Esophagus muscularis mucosa (tissue), 4 donors: Measurements from ENCODE around the gene DLG5. TPM values are rescaled to one million over a fixed set of nuclear protein-coding genes. Genes with fewer than 3 reads are reported as not detected.

Experiments
- DNase-seq: peaks from one replicate; pipeline ENCODE4 v3.0.0-alpha.2; 2017; ENCODE audit errors: extremely low spot score
- H3K27ac ChIP-seq, 4 donors: fragments of 200-600 bp; sonication (generic); replicated peaks in 1 of 4; 1 replicate in 3 of 4; 2 replicates in 1 of 4; pipeline ENCODE4 v1.5.1; 2016 to 2019; ENCODE audit warnings: mild to moderate bottlenecking in 1 of 4
- H3K27me3 ChIP-seq, 4 donors: fragments of 200-600 bp; sonication (generic); one replicate each; pipeline versions ENCODE4 v1.5.1 to v1.6.0; 2016 to 2019
- H3K36me3 ChIP-seq, 4 donors: fragments of 200-600 bp; sonication (generic); one replicate each; pipeline ENCODE4 v1.5.1; 2016 to 2019
- H3K4me1 ChIP-seq, 4 donors: fragments of 200-600 bp; sonication (generic); one replicate each; pipeline ENCODE4 v1.5.1; 2016 to 2019
- H3K4me3 ChIP-seq, 4 donors: fragments of 200-600 bp; sonication (generic); 1 replicate in 2 of 4; 2 replicates in 2 of 4; pipeline ENCODE4 v1.5.1; 2016 to 2019; ENCODE audit warnings: mild to moderate bottlenecking in 4 of 4, moderate library complexity in 1 of 4
- H3K9me3 ChIP-seq, 4 donors: fragments of 200-600 bp; sonication (generic); 1 replicate in 3 of 4; 2 replicates in 1 of 4; pipeline ENCODE4 v1.5.1; 2016 to 2019
- CTCF ChIP-seq, 3 experiments: fragments of 200-600 bp in 2 of 3; fragments of 450-650 bp in 1 of 3; sonication (generic) in 2 of 3; IDR thresholded peaks; one replicate each; pipeline ENCODE4 v1.5.1; 2017 to 2019; ENCODE audit warnings: antibody characterized with exemption in 3 of 3, mild to moderate bottlenecking in 2 of 3, moderate library complexity in 1 of 3
- EP300 ChIP-seq: sonication (generic); formaldehyde crosslinking; IDR thresholded peaks from one replicate; pipeline ENCODE4 v1.6.1; 2017; ENCODE audit warnings: antibody characterized with exemption
- POLR2A ChIP-seq: fragments of 450-650 bp; IDR thresholded peaks from one replicate; pipeline ENCODE4 v1.6.1; 2017; ENCODE audit warnings: antibody characterized with exemption, moderate library complexity, mild to moderate bottlenecking, low read depth
- POLR2AphosphoS5 ChIP-seq, 2 donors: sonication (generic); formaldehyde crosslinking; IDR thresholded peaks; one replicate each; pipeline ENCODE4 v1.6.1; 2017; ENCODE audit warnings: antibody characterized with exemption in 2 of 2
- WGBS: methylation state at CpG from one replicate; pipeline ENCODE4 v1.1.5; 2018; 5-methylcytosine and 5-hydroxymethylcytosine counted together
- intact Hi-C: fragments of 100-400 bp; cut with DNase I; formaldehyde crosslinking; loops from one replicate; pipeline ENCODE4 v1.15.1; 2023
- total RNA-seq, 4 donors: library from RNA; depleted of rRNA; stranded (reverse); fragments of >200 nt; gene quantifications; one replicate each; pipeline versions ENCODE4 v1.1.0 to v1.2.1, GENCODE V29; 2016

The DLG5 gene
- total RNA-seq, 4 donors from 2014 or later = 55.7 to 120 (median 76.6) TPM

- intact Hi-C loops = no loop called here
- no peak for DNase-seq
- no peak overlapping the region for H3K27ac ChIP-seq
- H3K27me3 ChIP-seq = no peaks in the 10 kb centered on the region
- no peak overlapping the region for H3K4me3 ChIP-seq
- TF ChIP-seq CTCF (IDR thresholded peaks at IDR 0.05) = no peak
- no peak for TF ChIP-seq POLR2AphosphoS5 (IDR thresholded peaks at IDR 0.05)
- no peak for TF ChIP-seq POLR2A
- H3K9me3 ChIP-seq = no peaks in the 10 kb centered on the region
- H3K36me3 ChIP-seq = peaks cover 60 to 99% (median 87%) of the 10 kb centered on the region in 4 donors
- no peaks in the 10 kb centered on the region for H3K4me1 ChIP-seq
- 86% methylated on average over 5 of the region's 5 CpGs for WGBS
Measured at GRCh38 chr10:77800738-77801266, 125.8 kb downstream of the DLG5 start.

- H3K4me3 ChIP-seq = no peak overlapping the region
- intact Hi-C loops = no loop called here
- no peak overlapping the region for H3K27ac ChIP-seq
- peaks cover 60 to 99% (median 87%) of the 10 kb centered on the region in 4 donors for H3K36me3 ChIP-seq
- H3K9me3 ChIP-seq = no peaks in the 10 kb centered on the region
- H3K27me3 ChIP-seq = no peaks in the 10 kb centered on the region
- no peak for DNase-seq
- 98% methylated on average over 13 of the region's 13 CpGs for WGBS
- no peak for TF ChIP-seq POLR2A
- no peak for TF ChIP-seq CTCF (IDR thresholded peaks at IDR 0.05)
- no peak for TF ChIP-seq POLR2AphosphoS5 (IDR thresholded peaks at IDR 0.05)
- TF ChIP-seq EP300 = no peak
- H3K4me1 ChIP-seq = no peaks in the 10 kb centered on the region
Measured at GRCh38 chr10:77800320-77800719, 126.2 kb downstream of the DLG5 start.

GRCh38 chr10:77799352-77799751, 127.2 kb downstream of the DLG5 start:
- Histone ChIP-seq H3K4me1 (no peaks in the 10 kb centered on the region), H3K4me3 (no peak overlapping the region), H3K27ac (no peak overlapping the region), H3K9me3 (no peaks in the 10 kb centered on the region), H3K36me3 (peaks cover 60 to 99% (median 87%) of the 10 kb centered on the region in 4 donors), H3K27me3 (no peaks in the 10 kb centered on the region)
- 93% methylated on average over 5 of the region's 5 CpGs for WGBS
- no peak for TF ChIP-seq CTCF (IDR thresholded peaks at IDR 0.05)
- TF ChIP-seq POLR2A = no peak
- TF ChIP-seq POLR2AphosphoS5 (IDR thresholded peaks at IDR 0.05) = no peak
- TF ChIP-seq EP300 = no peak
- DNase-seq = no peak
- intact Hi-C loops = no loop called here

GRCh38 chr10:77798940-77799339, 127.6 kb downstream of the DLG5 start:
- no peaks in the 10 kb centered on the region for H3K27me3 ChIP-seq
- 92% methylated on average over 2 of the region's 2 CpGs for WGBS

More at GRCh38 chr10:77798940-77799339, 127.6 kb downstream of the DLG5 start:
- intact Hi-C loops = no loop called here
- no peaks in the 10 kb centered on the region for H3K4me1 ChIP-seq
- no peak overlapping the region for H3K4me3 ChIP-seq
- H3K36me3 ChIP-seq = peaks cover 59 to 99% (median 87%) of the 10 kb centered on the region in 4 donors
- TF ChIP-seq EP300 (no peak), POLR2AphosphoS5 (IDR thresholded peaks at IDR 0.05) (no peak), CTCF (IDR thresholded peaks at IDR 0.05) (no peak), POLR2A (no peak)
- H3K9me3 ChIP-seq = no peaks in the 10 kb centered on the region
- DNase-seq = no peak
- no peak overlapping the region for H3K27ac ChIP-seq
